Kidney epithelial cell (primary cell): ENCODE measurements around the gene CDC42BPA. TPM values are rescaled to one million over a fixed set of nuclear protein-coding genes. Genes with fewer than 3 reads are reported as not detected.

Source experiments
- DNase-seq: peaks from one replicate; pipeline ENCODE4 v3.0.0-alpha.2; 2010; ENCODE audit warnings: low read depth
- H3K27me3 ChIP-seq: 2 replicates; pipeline ENCODE4 v1.6.0; 2011; ENCODE audit warnings: low read length; ENCODE audit not compliant: control insufficient read depth, insufficient read depth
- H3K36me3 ChIP-seq: 2 replicates; pipeline ENCODE4 v1.5.1; 2011; ENCODE audit warnings: low read length; ENCODE audit not compliant: control insufficient read depth, insufficient read depth
- H3K4me3 ChIP-seq: 2 replicates; pipeline ENCODE4 v1.5.1; 2011; ENCODE audit warnings: low read depth, mild to moderate bottlenecking, control low read depth, low read length
- CTCF ChIP-seq: IDR thresholded peaks from 2 replicates; pipeline ENCODE4 v1.5.1; 2011; ENCODE audit warnings: mild to moderate bottlenecking, moderate library complexity, low read length, control low read depth, inconsistent platforms; ENCODE audit not compliant: insufficient read depth, poor library complexity, severe bottlenecking
- total RNA-seq: library from RNA; depleted of rRNA; stranded (reverse); fragments of >200 nt; gene quantifications from 2 replicates; pipeline ENCODE4 v1.2.3, GENCODE V29; 2015

Gene CDC42BPA
- total RNA-seq, 1 donor from 2014 or later = 33.4 TPM

- TF ChIP-seq CTCF = no peak
- DNase-seq = no peak
- Histone ChIP-seq H3K4me3 (no peak overlapping the region), H3K36me3 (no peaks in the 10 kb centered on the region), H3K27me3 (no peaks in the 10 kb centered on the region)
Measured at GRCh38 chr1:227190321-227190720, 128.0 kb downstream of the CDC42BPA start.

GRCh38 chr1:227185291-227185690 is 133.0 kb downstream of the CDC42BPA start:
- DNase-seq = no peak
- TF ChIP-seq CTCF = no peak
- H3K4me3 ChIP-seq = no peak overlapping the region
- H3K27me3 ChIP-seq = no peaks in the 10 kb centered on the region
- H3K36me3 ChIP-seq = no peaks in the 10 kb centered on the region

DNA sequence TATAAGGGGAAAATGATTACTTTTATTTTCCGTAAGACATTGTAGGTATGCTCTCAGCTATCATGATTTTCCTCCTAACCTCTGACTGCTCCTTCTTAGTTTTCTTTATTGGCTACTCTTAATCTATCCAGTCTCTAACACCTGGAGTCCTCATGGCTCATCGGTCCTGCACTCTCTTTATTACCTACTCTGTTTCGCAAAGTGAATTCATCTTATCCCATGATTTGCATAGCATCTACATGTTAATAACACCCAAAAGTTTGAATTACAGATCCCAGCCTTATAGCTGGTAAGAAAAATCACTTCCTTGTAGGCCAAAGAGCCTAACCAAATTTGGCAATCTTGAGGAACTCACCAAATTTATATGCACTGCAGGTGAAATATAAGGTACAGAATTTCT is 136.3 kb downstream of the CDC42BPA start:
- Histone ChIP-seq H3K4me3 (no peak overlapping the region), H3K36me3 (no peaks in the 10 kb centered on the region), H3K27me3 (no peaks in the 10 kb centered on the region)
- TF ChIP-seq CTCF = no peak
- DNase-seq = no peak

DNA sequence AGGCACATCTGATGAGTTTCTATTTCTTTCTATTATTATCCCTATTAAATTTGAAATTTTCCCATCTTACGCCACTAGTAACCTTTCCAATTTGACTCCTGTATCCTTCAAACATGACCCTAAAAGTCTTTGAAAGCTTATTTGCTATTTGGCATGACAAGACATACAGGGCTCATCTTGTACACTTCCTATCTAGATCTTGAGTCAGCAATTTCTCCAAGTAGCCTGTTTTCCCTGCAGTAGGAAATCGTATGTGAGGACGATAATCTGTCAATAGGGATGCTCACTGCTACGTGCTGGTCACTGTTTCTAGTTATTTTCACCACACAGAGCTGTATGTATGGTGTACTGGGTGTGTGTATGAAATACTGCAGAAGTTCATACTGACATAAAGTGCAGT is 142.7 kb downstream of the CDC42BPA start:
- Histone ChIP-seq H3K36me3 (no peaks in the 10 kb centered on the region), H3K4me3 (no peak overlapping the region), H3K27me3 (no peaks in the 10 kb centered on the region)
- TF ChIP-seq CTCF = no peak
- DNase-seq = no peak

DNA sequence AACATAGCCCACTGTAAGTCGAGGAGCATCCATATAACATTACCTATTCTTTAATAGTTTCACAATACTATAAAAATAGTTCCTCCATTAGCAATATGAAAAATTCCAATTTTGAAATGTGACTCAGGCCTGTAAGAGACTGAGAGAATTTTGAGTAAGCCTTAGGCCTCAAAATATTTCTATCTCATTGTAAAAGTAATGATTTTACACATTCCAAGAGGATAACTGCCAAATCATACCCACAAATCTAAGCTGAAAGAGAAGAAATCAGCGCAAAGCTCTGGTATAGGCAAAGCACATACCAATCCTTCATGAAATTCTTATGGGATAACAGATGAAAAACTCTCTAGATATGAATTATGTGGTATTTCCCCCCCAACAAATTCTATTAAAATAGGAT is 144.1 kb downstream of the CDC42BPA start:
- Histone ChIP-seq H3K36me3 (no peaks in the 10 kb centered on the region), H3K4me3 (no peak overlapping the region), H3K27me3 (no peaks in the 10 kb centered on the region)
- no peak for DNase-seq
- no peak for TF ChIP-seq CTCF

DNA sequence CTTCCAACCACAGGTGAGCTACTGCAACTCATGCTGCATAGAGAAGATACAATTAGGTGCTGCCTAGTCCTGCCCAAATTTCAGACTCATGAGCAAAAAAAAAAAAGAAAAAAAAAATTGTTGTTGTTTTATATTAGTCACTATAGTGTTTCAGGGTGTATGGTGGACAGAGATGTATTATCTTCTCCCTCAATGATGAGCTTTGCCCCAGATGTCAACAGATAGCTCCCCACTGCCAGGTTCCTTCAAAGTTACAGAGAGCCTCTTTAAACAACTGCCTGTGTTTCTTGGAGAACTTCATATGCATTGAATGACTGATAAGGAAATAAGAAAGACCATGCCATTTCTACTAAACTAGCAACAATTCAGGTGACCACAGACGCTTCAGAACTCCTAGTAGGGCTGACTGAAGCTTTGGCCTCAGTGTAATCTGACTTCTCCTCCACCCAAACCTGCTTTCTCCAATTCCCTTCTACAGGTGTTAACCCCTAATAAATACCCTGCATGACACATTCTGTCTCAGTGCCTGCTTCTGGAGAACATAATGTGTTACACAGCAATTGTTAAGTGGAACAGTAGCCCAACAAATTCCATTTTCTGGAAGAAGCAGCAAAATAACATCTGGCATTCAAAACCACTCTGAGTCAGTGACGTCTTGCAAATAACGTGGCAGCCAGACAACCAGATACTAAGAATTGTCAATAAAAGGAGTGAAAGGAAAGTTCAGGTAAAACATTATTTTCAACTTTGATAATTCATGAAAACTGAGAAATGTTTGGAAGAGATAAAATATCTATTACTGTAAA is 147.7 kb downstream of the CDC42BPA start:
- no peak for DNase-seq
- Histone ChIP-seq H3K4me3 (no peak overlapping the region), H3K27me3 (no peaks in the 10 kb centered on the region), H3K36me3 (no peaks in the 10 kb centered on the region)
- TF ChIP-seq CTCF = no peak
